ENCODE measurements around the gene GPR132. TPM values are rescaled to one million over a fixed set of nuclear protein-coding genes. Genes with fewer than 3 reads are reported as not detected.

Gene GPR132
- total and polyA plus RNA-seq, 2 experiments from 2014 or later: 0.14 TPM; not detected in 1

GRCh38 chr14:105102893-105103292 is 37.7 kb upstream of the GPR132 start:
- no peaks in the 10 kb centered on the region for H3K27me3 Mint-ChIP-seq (ENCODE audit: insufficient read depth, low read depth, poor library complexity)
- H4K20me1 ChIP-seq (replicated peaks; ENCODE audit: insufficient read depth): no peaks in the 10 kb centered on the region

GRCh38 chr14:105102361-105102870 is 37.2 kb upstream of the GPR132 start:
- no peak for ATAC-seq
- no peaks in the 10 kb centered on the region for H3K4me1 Mint-ChIP-seq
- Histone ChIP-seq H3K4me3 (no peak overlapping the region), H2AFZ (no peak overlapping the region), H3K4me2 (no peak overlapping the region), H4K20me1 (replicated peaks; ENCODE audit: insufficient read depth) (no peaks in the 10 kb centered on the region), H3K79me2 (replicated peaks; ENCODE audit: insufficient read depth) (no peaks in the 10 kb centered on the region), H3K36me3 (ENCODE audit: insufficient read depth) (no peaks in the 10 kb centered on the region), H3K4me1 (ENCODE audit: insufficient read depth) (no peaks in the 10 kb centered on the region), H3K27me3 (ENCODE audit: insufficient read depth) (no peaks in the 10 kb centered on the region), H3K9me2 (ENCODE audit: insufficient read depth) (no peaks in the 10 kb centered on the region), H3K27ac (ENCODE audit: low read depth) (no peak overlapping the region), H3F3A (replicated peaks; ENCODE audit: low read depth) (no peaks in the 10 kb centered on the region)
- DNase-seq (ENCODE audit: low spot score): no peak
- H3K4me3 Mint-ChIP-seq: no peak overlapping the region
- H3K27ac Mint-ChIP-seq: no peak overlapping the region
- peaks cover 34% of the 10 kb centered on the region for H3K9me3 Mint-ChIP-seq
- H3K36me3 Mint-ChIP-seq (ENCODE audit: low read depth): peaks cover 4% of the 10 kb centered on the region
- TF ChIP-seq NANOG (IDR thresholded peaks at IDR 0.05; ENCODE audit: borderline replicate concordance) (no peak), EZH2 (IDR thresholded peaks at IDR 0.05; ENCODE audit: low read depth, unreplicated experiment) (no peak), STAT1 (IDR thresholded peaks at IDR 0.05; ENCODE audit: unreplicated experiment) (no peak), ZNF331 (CRISPR knock-in tag; IDR thresholded peaks at IDR 0.05; ENCODE audit: low read depth) (no peak), CTCF (conservative IDR thresholded peaks at IDR 0.05; ENCODE audit: low read depth in 2 of 2) (no peak)
- H3K27me3 Mint-ChIP-seq (ENCODE audit: insufficient read depth, low read depth, poor library complexity): peaks cover 2% of the 10 kb centered on the region

More at GRCh38 chr14:105102893-105103292, 37.7 kb upstream of the GPR132 start:
- Histone ChIP-seq H3K4me2 (no peak overlapping the region), H2AFZ (no peak overlapping the region), H3K27ac (ENCODE audit: low read depth) (no peak overlapping the region), H3K36me3 (ENCODE audit: insufficient read depth) (no peaks in the 10 kb centered on the region), H3F3A (replicated peaks; ENCODE audit: low read depth) (no peaks in the 10 kb centered on the region), H3K4me1 (ENCODE audit: insufficient read depth) (no peaks in the 10 kb centered on the region), H3K27me3 (ENCODE audit: insufficient read depth) (no peaks in the 10 kb centered on the region), H3K4me3 (no peak overlapping the region), H3K9me2 (ENCODE audit: insufficient read depth) (no peaks in the 10 kb centered on the region), H3K79me2 (replicated peaks; ENCODE audit: insufficient read depth) (no peaks in the 10 kb centered on the region)
- peaks cover 4% of the 10 kb centered on the region for H3K36me3 Mint-ChIP-seq (ENCODE audit: low read depth)
- DNase-seq (ENCODE audit: low spot score) (no peak), ATAC-seq (no peak)
- TF ChIP-seq EZH2 (IDR thresholded peaks at IDR 0.05; ENCODE audit: low read depth, unreplicated experiment) (no peak), CREB1 (CRISPR knock-in tag; IDR thresholded peaks at IDR 0.05; ENCODE audit: low read depth) (no peak), POLR2AphosphoS5 (IDR thresholded peaks at IDR 0.05; ENCODE audit: low read depth) (no peak)
- H3K9me3 Mint-ChIP-seq: peaks cover 34% of the 10 kb centered on the region
- no peaks in the 10 kb centered on the region for H3K4me1 Mint-ChIP-seq
- no peak overlapping the region for H3K27ac Mint-ChIP-seq
- no peak overlapping the region for H3K4me3 Mint-ChIP-seq

GRCh38 chr14:105100910-105101309 is 35.7 kb upstream of the GPR132 start:
- no peaks in the 10 kb centered on the region for H3K4me1 Mint-ChIP-seq
- peaks cover 34% of the 10 kb centered on the region for H3K9me3 Mint-ChIP-seq
- H2AFZ ChIP-seq: no peak overlapping the region
- H3K9me2 ChIP-seq (ENCODE audit: insufficient read depth): no peaks in the 10 kb centered on the region
- H3F3A ChIP-seq (replicated peaks; ENCODE audit: low read depth): no peaks in the 10 kb centered on the region
- no peak overlapping the region for H3K4me3 Mint-ChIP-seq
- H3K27ac ChIP-seq (ENCODE audit: low read depth): no peak overlapping the region
- H3K27me3 Mint-ChIP-seq (ENCODE audit: insufficient read depth, low read depth, poor library complexity): peaks cover 3% of the 10 kb centered on the region
- H3K36me3 Mint-ChIP-seq (ENCODE audit: low read depth): peaks cover 4% of the 10 kb centered on the region
- DNase-seq (ENCODE audit: low spot score): no peak
- H3K4me2 ChIP-seq: no peak overlapping the region
- no peaks in the 10 kb centered on the region for H3K79me2 ChIP-seq (replicated peaks; ENCODE audit: insufficient read depth)
- no peaks in the 10 kb centered on the region for H4K20me1 ChIP-seq (replicated peaks; ENCODE audit: insufficient read depth)
- H3K27me3 ChIP-seq (ENCODE audit: insufficient read depth): no peaks in the 10 kb centered on the region
- H3K36me3 ChIP-seq (ENCODE audit: insufficient read depth): no peaks in the 10 kb centered on the region
- H3K4me1 ChIP-seq (ENCODE audit: insufficient read depth): no peaks in the 10 kb centered on the region
- H3K4me3 ChIP-seq: no peak overlapping the region
- H3K27ac Mint-ChIP-seq: no peak overlapping the region
- no peak for ATAC-seq
- TF ChIP-seq ZNF462 (CRISPR knock-in tag; IDR thresholded peaks at IDR 0.05) (no peak), ZNF114 (CRISPR knock-in tag; IDR thresholded peaks at IDR 0.05) (no peak), POLR2AphosphoS5 (IDR thresholded peaks at IDR 0.05; ENCODE audit: low read depth) (no peak), CREB1 (CRISPR knock-in tag; IDR thresholded peaks at IDR 0.05; ENCODE audit: low read depth) (no peak)
